HL-60/S4 treated with retinoic acid at 250 ng/mL for 4 days and 3 days (cell line): Measurements from ENCODE around the gene GNA15.
"Not testable (repeated sequence)": the region's sequence is repeated elsewhere in the genome, so short reads cannot be mapped to it uniquely, and the experiment has no call there.

Experiments used
- in situ Hi-C: fragments of 300-500 bp; cut with MboI; formaldehyde crosslinking; loops from 2 replicates; pipeline ENCODE4 v1.7.0; 2022; ENCODE audit warnings: low sequenced_read_pairs

Gene GNA15

DNA sequence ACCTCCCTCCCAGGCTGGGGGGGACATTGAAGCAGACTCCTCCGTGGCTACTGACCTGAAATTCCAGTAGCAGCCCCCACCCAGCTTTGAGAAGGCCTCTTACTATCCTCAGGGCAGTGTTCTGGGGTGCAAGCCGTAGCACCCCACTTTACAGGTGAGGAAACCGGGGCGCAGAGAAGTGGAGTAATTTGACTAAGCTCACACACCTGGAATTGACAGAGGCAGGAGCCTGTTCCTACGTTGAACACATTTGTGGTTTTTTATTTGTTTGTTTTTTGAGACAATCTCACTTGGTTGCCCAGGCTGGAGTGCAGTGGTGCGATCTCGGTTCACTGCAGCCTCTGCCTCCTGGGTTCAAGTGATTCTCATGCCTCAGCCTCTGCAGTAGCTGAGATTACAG is 28.1 kb downstream of the GNA15 start:
- in situ Hi-C loops, result no loop called here

DNA sequence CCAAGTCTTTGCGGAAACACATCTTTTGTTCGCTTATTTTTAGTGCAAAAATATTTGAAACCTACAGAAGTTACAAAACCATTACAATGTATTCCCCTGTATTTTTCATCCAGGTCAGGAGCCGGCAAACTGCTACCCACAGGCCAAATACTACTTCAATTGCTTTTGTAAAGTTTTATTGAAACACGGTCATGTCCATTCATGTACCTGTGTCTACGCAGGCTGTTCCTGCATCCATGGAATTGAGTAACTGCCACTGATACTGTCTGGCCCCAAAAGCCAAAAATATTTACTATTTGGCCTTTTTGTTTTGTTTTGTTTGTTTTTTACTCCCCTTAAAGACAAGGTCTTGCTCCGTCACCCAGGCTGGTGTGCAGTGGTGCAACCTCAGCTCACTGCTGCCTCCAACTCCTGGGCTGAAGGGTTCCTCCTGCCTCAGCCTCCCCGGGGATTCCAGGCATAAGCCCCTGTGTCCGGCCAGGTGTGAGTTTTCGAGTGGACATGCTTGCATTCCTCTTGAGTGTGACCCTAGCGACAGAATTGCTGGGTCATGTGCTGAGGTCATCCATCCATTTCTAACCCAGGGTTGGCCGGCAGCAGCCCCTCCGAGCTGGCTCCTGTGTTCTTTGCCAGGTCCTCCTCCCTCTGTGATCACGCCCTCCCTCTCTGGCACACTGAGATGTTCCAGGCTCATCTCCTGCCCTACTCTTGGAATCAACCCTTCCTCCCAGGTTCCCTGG is 31.9 kb downstream of the GNA15 start:
- in situ Hi-C loops, result no loop called here

DNA sequence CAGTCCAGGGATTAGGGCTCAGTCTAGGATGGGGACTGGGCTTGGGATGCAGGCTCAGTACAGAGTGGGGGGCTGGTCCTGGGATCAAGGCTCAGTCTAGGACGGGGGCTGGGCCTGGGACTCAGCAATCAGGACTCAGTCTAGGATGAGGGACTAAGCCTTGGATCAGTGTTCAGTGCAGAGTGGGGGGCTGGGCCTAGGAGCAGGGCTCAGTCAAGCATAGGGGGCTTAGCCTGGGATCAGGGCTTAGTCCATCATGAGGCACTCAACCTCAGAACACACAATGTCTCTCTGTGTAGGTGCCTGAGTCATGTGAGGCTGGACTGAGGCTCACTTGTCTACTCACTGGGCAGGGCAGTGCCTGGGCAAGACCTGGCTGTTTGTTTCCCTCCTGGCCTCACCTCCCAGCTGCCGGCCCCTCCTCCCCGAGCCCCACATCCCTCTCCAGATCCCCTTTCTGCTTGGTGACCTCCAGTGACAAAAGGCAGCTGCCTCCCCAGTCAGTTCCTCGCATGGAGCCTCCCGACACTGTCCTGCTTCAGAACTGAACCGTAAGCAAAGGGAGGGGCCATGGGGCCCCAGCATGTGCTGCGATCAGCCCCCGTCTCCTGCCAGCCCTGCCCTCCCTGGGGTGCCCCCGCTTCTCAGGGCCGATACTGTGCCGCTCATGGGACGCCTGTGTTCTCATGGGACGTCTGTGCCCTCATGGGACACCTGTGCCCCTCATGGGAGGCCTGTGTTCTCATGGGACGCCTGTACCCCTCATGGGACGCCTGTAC is 36.2 kb downstream of the GNA15 start:
- in situ Hi-C loops, result no loop called here

DNA sequence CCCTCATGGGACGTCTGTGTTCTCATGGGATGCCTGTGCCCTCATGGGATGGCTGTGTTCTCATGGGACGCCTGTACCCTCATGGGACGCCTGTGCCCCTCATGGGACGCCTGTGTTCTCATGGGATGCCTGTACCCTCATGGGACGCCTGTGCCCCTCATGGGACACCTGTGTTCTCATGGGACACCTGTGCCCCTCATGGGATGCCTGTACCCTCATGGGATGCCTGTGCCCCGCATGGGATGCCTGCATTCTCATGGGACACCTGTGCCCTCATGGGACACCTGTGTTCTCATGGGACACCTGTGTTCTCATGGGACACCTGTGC is 36.8 kb downstream of the GNA15 start:
- in situ Hi-C loops, result not testable (repeated sequence)

DNA sequence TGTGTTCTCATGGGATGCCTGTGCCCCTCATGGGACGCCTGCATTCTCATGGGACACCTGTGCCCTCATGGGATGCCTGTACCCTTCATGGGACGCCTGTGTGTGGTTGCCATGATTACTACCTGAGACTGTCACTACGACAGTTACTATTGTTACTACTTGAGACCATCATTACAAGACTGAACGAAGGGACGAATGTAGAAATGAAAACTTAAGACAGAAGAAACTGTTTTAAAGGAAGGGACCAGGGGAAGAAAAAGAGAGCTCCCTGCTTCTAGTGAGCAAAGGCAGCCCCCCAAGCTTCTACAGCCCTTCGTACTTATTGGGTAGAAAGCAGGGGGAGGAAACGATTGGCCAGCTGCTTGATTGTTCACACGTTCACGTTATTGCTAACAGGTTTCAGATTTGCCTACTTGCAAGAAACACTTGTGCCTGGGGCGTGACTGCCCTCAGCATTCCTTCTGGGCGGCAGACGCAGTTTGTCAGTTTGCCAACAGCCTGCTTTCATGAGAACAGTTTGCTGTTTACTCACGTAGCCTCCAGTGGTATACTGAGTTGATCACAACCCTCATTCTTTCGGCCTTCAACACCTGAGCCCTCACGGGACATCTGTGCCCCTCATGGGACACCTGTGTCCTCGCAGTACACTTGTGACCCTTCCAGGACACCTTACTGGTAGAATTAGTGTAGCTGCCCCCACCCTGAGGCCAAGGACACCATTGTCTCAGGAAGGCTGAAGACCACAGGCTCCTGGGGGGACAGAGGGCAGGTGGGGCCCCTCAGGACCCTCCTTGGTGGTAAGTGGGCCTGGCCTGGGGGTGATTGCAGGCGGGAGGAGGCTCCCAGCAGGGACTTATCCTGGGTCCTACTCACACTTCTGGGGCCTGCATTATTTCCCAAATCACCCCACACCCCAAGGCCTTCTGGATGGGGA is 40.2 kb downstream of the GNA15 start:
- in situ Hi-C loops, result no loop called here

DNA sequence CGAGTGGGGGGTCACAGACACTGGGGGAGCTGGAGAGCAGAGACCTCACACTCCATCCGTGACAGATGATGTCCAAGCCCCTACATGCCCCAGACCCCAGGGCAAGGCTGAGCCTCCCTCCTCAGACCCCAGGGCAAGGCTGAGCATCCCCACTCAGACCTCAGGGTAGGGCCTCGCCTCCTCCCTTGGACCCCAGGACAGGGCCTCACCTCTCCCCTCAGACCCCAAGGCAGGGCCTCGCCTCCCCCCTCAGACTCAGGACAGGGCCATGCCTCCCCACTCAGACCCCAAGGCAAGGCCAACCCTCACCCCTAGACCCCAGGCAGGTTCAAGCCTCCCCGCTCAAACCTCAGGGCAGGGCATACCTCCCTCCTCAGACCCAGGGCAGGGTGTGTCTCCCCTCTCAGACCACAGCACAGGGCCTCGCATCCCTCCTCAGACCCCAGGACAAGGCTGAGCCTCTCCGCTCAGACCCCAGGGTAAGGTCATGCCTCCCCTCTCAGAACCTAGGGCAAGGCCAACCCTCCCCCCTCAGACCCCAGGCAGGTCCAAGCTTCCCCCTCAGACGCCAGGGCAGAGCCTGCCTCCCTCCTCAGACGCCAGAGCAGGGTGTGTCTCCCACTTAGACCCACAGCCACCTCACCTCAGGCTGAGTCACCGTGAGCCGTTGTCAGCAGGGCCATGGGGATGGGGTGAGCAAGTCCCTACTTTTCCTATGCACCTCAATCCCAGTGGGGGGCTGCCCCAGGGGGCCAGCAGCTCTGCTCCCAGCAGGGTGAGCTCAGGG is 41.1 kb downstream of the GNA15 start:
- in situ Hi-C loops, result no loop called here

DNA sequence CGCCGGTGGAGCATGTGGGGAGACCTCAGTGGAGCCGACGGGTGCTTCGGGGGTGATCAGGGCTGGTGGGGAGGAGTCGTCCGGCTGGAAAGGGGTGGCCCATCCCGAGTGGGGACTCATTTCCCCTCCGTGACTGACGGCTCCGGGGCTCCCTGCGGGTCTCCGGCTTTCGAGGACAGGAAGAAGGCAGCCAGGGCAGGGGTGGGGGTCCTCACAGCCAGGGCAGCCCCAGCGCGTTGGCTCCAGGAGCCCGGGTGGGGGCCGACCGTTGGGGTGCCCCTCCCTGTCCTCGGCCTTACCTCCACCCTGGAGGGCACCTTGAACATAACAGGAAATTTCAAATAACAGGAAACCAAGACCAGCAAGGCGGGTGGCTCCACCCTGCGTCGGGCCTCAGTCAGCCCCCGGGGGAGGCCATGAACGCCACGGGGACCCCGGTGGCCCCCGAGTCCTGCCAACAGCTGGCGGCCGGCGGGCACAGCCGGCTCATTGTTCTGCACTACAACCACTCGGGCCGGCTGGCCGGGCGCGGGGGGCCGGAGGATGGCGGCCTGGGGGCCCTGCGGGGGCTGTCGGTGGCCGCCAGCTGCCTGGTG is 42.6 kb downstream of the GNA15 start, which contains the start of gene S1PR4:
Gene S1PR4, plus strand, starts transcription at position 393 of the 596 bp plus-strand sequence. Its CDS starts 24 bp downstream, at position 417.
- in situ Hi-C loops, result no loop called here

DNA sequence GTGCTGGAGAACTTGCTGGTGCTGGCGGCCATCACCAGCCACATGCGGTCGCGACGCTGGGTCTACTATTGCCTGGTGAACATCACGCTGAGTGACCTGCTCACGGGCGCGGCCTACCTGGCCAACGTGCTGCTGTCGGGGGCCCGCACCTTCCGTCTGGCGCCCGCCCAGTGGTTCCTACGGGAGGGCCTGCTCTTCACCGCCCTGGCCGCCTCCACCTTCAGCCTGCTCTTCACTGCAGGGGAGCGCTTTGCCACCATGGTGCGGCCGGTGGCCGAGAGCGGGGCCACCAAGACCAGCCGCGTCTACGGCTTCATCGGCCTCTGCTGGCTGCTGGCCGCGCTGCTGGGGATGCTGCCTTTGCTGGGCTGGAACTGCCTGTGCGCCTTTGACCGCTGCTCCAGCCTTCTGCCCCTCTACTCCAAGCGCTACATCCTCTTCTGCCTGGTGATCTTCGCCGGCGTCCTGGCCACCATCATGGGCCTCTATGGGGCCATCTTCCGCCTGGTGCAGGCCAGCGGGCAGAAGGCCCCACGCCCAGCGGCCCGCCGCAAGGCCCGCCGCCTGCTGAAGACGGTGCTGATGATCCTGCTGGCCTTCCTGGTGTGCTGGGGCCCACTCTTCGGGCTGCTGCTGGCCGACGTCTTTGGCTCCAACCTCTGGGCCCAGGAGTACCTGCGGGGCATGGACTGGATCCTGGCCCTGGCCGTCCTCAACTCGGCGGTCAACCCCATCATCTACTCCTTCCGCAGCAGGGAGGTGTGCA is 43.3 kb downstream of the GNA15 start:
- in situ Hi-C loops, result no loop called here

DNA sequence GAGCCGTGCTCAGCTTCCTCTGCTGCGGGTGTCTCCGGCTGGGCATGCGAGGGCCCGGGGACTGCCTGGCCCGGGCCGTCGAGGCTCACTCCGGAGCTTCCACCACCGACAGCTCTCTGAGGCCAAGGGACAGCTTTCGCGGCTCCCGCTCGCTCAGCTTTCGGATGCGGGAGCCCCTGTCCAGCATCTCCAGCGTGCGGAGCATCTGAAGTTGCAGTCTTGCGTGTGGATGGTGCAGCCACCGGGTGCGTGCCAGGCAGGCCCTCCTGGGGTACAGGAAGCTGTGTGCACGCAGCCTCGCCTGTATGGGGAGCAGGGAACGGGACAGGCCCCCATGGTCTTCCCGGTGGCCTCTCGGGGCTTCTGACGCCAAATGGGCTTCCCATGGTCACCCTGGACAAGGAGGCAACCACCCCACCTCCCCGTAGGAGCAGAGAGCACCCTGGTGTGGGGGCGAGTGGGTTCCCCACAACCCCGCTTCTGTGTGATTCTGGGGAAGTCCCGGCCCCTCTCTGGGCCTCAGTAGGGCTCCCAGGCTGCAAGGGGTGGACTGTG is 44.0 kb downstream of the GNA15 start:
- in situ Hi-C loops, result no loop called here

DNA sequence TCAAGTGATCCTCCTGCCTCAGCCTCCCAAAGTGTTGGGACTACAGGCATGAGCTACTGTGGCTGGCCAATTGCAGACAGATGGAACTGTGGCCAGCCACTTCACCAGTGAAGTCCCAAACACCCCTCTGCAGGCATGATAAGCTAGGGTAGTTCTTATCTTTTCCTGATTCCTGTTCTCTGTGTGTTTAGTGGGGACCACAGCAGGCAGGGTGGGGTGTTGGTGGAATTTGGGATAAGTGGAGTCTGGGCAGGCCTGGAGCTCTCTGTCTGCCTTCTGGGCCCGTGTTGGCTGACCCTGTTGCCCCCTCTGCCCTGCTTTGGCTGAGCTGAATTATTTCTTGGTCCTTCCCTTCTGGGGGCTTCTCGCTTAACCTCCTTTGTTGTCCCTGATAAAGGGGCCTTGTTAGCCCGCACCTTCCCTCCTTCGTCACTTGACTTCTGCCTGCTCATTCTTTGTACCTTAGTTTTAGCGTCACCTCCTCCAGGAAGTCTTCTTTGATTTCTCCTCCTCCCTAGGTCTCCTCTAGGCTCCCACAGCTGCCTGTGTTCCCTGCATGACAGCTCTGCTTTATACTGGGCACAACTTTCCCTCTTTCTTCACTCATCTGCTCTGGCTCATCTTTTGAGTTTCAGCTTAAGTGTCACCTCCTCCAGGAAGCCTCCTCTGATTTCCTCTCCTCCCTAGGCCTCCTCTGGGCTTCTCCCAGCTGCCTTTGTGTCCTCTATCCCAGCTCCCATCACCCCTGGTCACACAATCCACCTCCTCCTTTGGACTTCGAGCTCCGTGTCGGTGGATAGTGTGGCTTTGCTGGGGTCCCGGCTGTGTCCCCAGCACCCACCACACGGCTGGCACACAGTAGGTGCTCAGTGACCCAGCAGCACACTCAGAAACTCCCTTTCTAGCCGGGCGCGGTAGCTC is 48.1 kb downstream of the GNA15 start:
- in situ Hi-C loops, result no loop called here

DNA sequence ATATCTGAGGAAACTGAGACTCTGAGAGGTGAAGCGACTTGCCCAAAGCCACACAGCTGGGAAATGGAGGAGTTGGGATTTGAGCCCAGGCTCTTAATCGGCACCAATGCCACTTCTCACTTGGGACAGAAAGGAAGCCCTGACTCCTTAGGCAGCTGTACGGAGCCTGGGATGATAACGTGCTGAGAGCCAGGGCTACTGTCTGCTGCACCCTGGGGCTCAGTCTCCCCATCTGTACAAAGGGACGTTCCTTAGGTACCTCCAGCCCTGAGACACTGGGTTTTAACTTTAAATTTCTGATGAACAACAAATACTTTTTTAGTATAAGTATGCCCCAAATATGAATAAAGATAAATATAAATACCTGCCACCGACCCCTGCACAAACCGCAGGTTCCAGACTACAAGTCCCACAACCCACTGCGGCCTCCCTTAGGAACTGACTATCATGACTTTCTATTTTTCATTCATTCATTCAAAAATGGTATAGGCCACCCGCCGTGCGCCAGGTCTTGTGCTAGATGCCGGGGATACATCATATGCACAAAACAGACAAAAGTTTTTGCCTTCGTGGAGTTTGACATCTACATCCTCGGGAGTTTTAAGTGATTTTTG is 49.1 kb downstream of the GNA15 start:
- in situ Hi-C loops, result no loop called here

DNA sequence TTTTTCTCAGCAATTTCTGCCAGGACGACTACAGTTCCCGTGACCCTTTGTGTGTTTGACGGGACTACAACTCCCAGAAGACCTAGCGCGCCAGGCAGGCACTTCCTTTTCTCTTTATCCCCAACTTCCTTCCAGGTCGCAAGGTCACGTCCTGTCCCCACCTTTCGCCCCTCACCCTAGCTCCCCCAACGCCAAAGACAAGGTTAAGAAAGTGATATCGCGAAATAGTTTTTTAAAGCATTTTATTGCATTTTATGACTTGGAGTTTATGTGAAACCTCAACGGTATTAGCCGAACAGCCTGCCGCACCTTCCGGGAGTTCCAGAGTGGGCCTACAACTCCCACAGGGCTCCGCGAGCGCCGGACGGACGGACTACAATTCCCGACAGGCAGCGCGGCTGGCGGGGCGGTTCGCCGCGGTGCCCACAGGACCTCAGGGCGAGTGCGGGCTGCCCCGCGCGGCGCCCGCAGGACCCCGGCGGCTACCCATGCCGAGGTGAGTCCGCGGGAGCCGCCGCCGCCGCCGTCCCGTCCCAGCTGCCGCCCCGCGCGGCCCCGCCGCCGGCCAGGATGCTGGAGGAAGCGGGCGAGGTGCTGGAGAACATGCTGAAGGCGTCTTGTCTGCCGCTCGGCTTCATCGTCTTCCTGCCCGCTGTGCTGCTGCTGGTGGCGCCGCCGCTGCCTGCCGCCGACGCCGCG is 49.8 kb downstream of the GNA15 start, which contains the start of gene NCLN:
Gene NCLN, plus strand, starts transcription at position 470 of the 699 bp plus-strand sequence. Its CDS starts 101 bp downstream, at position 571.
- in situ Hi-C loops, result no loop called here

DNA sequence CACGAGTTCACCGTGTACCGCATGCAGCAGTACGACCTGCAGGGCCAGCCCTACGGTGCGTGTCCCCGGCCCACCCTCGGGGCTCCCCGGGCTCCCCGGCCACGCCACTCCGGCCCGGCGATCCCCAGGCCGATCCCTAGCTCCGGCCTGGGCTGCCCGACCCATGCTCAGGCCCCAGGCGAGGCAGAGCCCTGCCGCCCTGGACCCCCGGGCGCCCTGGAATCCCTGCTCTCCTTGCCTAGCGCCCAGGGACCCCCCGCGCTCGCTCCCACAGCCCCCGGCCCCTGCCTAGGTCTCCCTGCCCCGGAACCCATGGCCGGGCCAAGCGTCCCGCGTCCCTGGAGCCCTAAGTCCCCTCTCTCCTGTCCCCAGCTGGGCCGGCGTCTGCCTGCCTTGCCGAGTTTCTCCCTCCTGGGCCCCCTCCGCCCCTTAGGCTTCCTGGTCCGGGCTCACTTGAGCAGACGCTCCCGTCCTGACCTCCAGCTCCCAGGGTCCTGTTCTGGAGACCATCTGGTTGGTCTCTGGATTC is 50.4 kb downstream of the GNA15 start:
- in situ Hi-C loops, result no loop called here

DNA sequence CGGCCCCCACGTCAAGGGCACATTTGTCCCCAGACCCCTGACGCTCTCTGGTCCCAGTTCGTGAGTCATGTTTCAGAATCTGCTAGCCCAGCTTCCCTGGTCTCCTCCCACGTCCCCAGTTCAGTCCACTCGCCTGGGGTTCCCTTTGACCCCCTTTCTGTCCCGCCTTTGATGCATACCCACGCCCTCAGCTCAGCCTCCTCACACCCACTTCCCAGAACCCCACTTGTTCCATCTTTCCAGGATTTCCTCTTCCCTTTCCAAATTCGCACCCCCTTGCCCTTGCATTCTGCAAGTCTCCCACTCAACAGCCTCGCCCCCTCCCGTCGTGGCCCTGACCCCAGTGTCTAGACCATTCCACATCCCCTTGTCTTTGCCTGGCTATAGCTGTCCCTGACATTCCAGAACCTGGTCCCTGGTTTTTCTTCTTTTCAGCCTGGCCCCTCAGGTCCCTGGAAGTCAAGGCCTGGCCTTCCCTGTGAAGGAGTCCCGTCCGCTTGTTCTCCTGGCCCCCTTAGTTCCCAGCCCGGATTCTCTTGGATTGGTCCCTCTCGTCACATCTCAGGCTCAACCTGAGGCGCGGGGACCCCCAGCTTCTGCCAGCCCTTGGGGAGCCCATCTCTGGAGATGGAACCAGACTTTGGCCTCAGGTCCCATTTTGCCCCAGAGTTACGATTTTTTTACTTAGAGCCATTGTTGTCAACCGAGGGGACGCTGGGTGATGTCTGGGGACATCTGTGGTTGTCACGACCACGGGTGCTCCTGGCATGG is 51.2 kb downstream of the GNA15 start:
- in situ Hi-C loops, result no loop called here

DNA sequence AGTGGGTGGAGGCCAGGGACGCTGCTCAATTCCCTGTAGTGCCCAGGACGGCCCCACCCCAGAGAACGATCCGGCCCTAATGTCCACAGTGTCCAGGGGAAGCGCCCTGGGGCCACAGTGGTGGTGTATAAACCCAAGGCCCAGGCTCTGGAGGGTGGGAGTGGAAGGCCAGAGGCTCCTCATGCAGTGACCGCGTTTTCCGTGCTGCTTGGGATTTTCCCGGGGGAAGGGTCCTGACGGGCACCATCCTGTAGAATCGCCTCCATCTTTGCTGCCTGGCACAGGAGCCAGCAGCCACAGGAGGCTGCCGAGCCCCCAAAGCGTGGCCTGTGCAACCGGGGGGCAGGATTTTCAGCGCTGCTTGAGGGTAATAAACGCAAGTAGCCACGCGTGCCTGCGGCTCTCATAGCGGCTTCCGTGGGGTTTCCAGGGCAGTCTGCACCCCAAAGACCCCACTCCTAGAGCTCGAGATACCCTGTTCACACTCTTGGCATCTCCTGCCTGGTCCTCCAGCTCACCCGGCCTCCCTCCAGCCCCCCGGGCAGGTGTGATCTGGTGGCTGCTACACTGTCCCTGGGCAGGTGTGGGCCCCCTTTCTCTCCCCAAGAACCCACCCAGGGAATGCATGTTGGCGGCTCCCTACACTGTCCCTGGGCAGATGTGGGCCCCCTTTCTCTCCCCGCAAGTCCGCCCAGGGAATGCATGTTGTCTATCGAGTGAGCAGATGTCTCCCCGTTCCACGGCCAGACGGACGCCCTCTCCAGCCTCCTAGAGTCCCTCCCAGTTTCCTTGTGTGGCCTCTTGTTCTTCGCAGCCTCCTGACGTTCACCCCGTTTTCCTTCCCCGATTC is 52.1 kb downstream of the GNA15 start:
- in situ Hi-C loops, result no loop called here
